Measurements from ENCODE around the gene SLC38A9. TPM values are rescaled to one million over a fixed set of nuclear protein-coding genes. Genes with fewer than 3 reads are reported as not detected.

SLC38A9 gene
- total and polyA plus RNA-seq, 2 of the 8 experiments (the other 6 are each of a cell fraction or from before 2014, with no cell fraction given), result 29.2 to 43.7 TPM

DNA sequence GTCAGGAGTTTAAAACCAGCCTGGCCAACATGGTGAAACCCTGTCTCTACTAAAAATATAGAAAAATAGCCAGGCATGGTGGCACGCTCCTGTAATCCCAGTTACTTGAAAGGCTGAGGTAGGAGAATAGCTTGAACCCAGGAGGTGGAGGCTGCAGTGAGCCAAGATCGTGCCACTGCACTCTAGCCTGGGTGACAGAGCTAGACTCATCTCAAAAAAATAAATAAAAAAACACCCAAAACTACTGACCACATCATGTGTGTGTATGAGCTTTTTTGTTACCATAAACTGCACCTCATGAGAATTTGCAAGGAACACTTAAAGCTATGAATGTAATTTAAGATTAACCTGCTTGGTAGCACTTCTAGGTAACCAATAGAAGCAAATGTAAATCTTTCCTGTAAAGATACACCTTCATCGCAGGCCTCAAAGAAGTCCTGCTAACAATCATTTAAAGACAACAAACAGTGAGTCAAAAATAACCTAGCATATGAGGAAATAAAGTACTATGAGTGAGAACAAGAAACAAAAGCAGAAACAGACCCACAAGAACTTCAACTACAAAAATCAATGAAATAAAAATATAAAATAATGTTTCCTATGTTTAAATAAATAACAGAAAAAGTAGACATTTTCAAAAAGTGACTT, 13.0 kb downstream of the SLC38A9 start:
- FAIRE-seq, result no peak

More for the DNA sequence above, 13.0 kb downstream of the SLC38A9 start:
- H3K79me1 ChIP-seq (ENCODE audit: low read depth, low read length), result no peaks in the 10 kb centered on the region
- 0 out of 7 replicates have a peak, but pooled peaks cover 0 to 2% (median 0%) of the 10 kb centered on the region in 4 experiments for H3K4me1 ChIP-seq (replicated peaks in 1 of 4; ENCODE audit: control insufficient read depth in 3 of 4, insufficient read depth in 4 of 4, low read length in 3 of 4)
- H2BK20ac ChIP-seq (ENCODE audit: low read length), result no peak overlapping the region
- H4K8ac ChIP-seq (ENCODE audit: extremely low read depth, insufficient read depth, low read length), result no peak overlapping the region
- no peak overlapping the region for H4K5ac ChIP-seq (ENCODE audit: insufficient read length, low read depth, low read length)
- no peak overlapping the region for H3K4ac ChIP-seq (replicated peaks; ENCODE audit: insufficient read length, low read depth, low read length)
- TF ChIP-seq NRF1 (IDR thresholded peaks at IDR 0.05; ENCODE audit: low read depth, low read length), result no peak
- no peak for TF ChIP-seq TCF12 (IDR thresholded peaks at IDR 0.05; ENCODE audit: low read depth, low read length)
- no peak for TF ChIP-seq SIRT6 (IDR thresholded peaks at IDR 0.05; ENCODE audit: low read length)
- no peak for TF ChIP-seq MAFK (IDR thresholded peaks at IDR 0.05; ENCODE audit: low read depth, low read length)
- no peak for TF ChIP-seq POLR2A (IDR thresholded peaks at IDR 0.05; ENCODE audit: control extremely low read depth in 1 of 2, low read depth in 2 of 2, low read length in 2 of 2)
- TF ChIP-seq EGR1 (IDR thresholded peaks at IDR 0.05; ENCODE audit: borderline replicate concordance, low read depth, low read length), result no peak
- H3K27me3 ChIP-seq (replicated peaks in 1 of 4; ENCODE audit: control insufficient read depth in 3 of 4, extremely low read depth in 1 of 4, insufficient read depth in 3 of 4, low read length in 3 of 4), result no peaks in the 10 kb centered on the region
- H2BK120ac ChIP-seq (replicated peaks; ENCODE audit: low read depth, low read length), result no peak overlapping the region
- no peak overlapping the region for H3K4me3 ChIP-seq (ENCODE audit: extremely low read depth in 1 of 4, insufficient read depth in 2 of 4, low read depth in 3 of 4, low read length in 4 of 4)
- H3K36me3 ChIP-seq (ENCODE audit: control insufficient read depth in 2 of 4, insufficient read depth in 4 of 4, low read length in 3 of 4), result peaks cover 0 to 31% (median 5%) of the 10 kb centered on the region in 4 experiments; a peak in 3 of 8 replicates
- ChIA-PET CTCF (ENCODE audit: partially characterized antibody) (interaction anchor here (0.9 kb wide), 2 partner anchors 8 to 19 kb away, joined by 3 read pairs; no protein-coding TSS in a partner anchor), POLR2A (ENCODE audit: partially characterized antibody) (no interaction called here)
- H3K9me3 ChIP-seq (ENCODE audit: insufficient read depth in 2 of 2, low read depth in 1 of 2, low read length in 1 of 2), result peaks cover 6 to 8% of the 10 kb centered on the region in 2 experiments; a peak in 2 of 4 replicates
- H3K14ac ChIP-seq (ENCODE audit: insufficient read length), result no peak overlapping the region
- H3K56ac ChIP-seq (replicated peaks; ENCODE audit: insufficient read length, low read depth, low read length), result no peak overlapping the region
- no peaks in the 10 kb centered on the region for H3K79me2 ChIP-seq (ENCODE audit: control insufficient read depth in 1 of 2, insufficient read depth in 2 of 2, low read length in 2 of 2)
- H4K91ac ChIP-seq (replicated peaks; ENCODE audit: insufficient read length, low read length), result no peak overlapping the region
- H3K23ac ChIP-seq (ENCODE audit: insufficient read length), result no peak overlapping the region
- no peak overlapping the region for H3K27ac ChIP-seq (ENCODE audit: low read depth, low read length)
- H3K4me2 ChIP-seq (ENCODE audit: insufficient read depth in 1 of 2, low read depth in 2 of 2, low read length in 2 of 2), result no peak overlapping the region
- no peak overlapping the region for H2AFZ ChIP-seq (ENCODE audit: low read length)
- no peaks in the 10 kb centered on the region; the same call in 1 of the 2 replicates for H3K23me2 ChIP-seq (ENCODE audit: low read depth, low read length)
- H3K18ac ChIP-seq (ENCODE audit: extremely low read depth, low read length), result no peak overlapping the region
- H2BK5ac ChIP-seq (ENCODE audit: low read depth, low read length), result no peak overlapping the region
- WGBS, 2 experiments (ENCODE audit: extremely low coverage in 1 of 2, insufficient coverage in 1 of 2, insufficient read length in 1 of 2, insufficient replicate concordance in 2 of 2, low coverage in 1 of 2, low lambda C conversion rate in 2 of 2, missing lambda C conversion rate in 1 of 2), result 97% methylated on average over 2 of the region's 3 CpGs; no CpG with 5 or more reads in 1 of the 2 experiments
- H2BK15ac ChIP-seq (ENCODE audit: low read length), result no peak overlapping the region
- H3K9ac ChIP-seq (replicated peaks in 1 of 4; ENCODE audit: extremely low read depth in 1 of 4, low read depth in 3 of 4, low read length in 3 of 4), result no peak overlapping the region
- H2AK5ac ChIP-seq (ENCODE audit: low read depth, low read length), result no peak overlapping the region
- no peak for DNase-seq (ENCODE audit: low read depth in 1 of 2, low spot score in 2 of 2)
- no peaks in the 10 kb centered on the region for H4K20me1 ChIP-seq (replicated peaks in 1 of 2; ENCODE audit: control insufficient read depth in 1 of 2, insufficient read depth in 2 of 2, low read length in 2 of 2)
- H2BK12ac ChIP-seq (ENCODE audit: low read depth, low read length), result no peak overlapping the region

Measured in H1 (cell line).